HepG2 (cell line): ENCODE measurements around the gene ALG9. TPM values are rescaled to one million over a fixed set of nuclear protein-coding genes. Genes with fewer than 3 reads are reported as not detected.
A peak's percentile ranks its signal among the peaks of the same experiment; 100 is the strongest.

ENCODE experiments used
- ARID2 ChIP-seq: sonication (generic); formaldehyde crosslinking; IDR thresholded peaks from 2 replicates; pipeline ENCODE4 v1.8.1; 2022; ENCODE audit warnings: mild to moderate bottlenecking, missing genetic modification reagents, borderline replicate concordance
- BRCA1 ChIP-seq: sonication (generic); formaldehyde crosslinking; IDR thresholded peaks from 2 replicates; pipeline ENCODE4 v1.4.0; 2020; ENCODE audit warnings: missing genetic modification reagents
- CENPT ChIP-seq: sonication (generic); formaldehyde crosslinking; IDR thresholded peaks from 2 replicates; pipeline ENCODE4 v1.8.0; 2022; ENCODE audit warnings: low read depth, mild to moderate bottlenecking, moderate library complexity, missing genetic modification reagents
- DMAP1 ChIP-seq: IDR thresholded peaks from 2 replicates; pipeline ENCODE4 v1.6.1; 2016
- ERF ChIP-seq: IDR thresholded peaks from 2 replicates; pipeline ENCODE4 v1.6.1; 2018; ENCODE audit warnings: missing biosample characterization, missing genetic modification reagents
- GABPB1 ChIP-seq: IDR thresholded peaks from 2 replicates; pipeline ENCODE4 v1.6.1; 2016; ENCODE audit warnings: mild to moderate bottlenecking, missing genetic modification reagents, moderate library complexity, missing compliant biosample characterization
- HOXD1 ChIP-seq: sonication (generic); formaldehyde crosslinking; IDR thresholded peaks from 2 replicates; pipeline ENCODE4 v1.5.0; 2020; ENCODE audit warnings: missing genetic modification reagents
- KDM4B ChIP-seq: sonication (generic); formaldehyde crosslinking; IDR thresholded peaks from 2 replicates; pipeline ENCODE4 v1.4.0; 2020; ENCODE audit warnings: missing genetic modification reagents
- NCOA1 ChIP-seq: sonication (generic); formaldehyde crosslinking; IDR thresholded peaks from 2 replicates; pipeline ENCODE4 v1.9.0; 2021; ENCODE audit warnings: missing genetic modification reagents
- PRDM15 ChIP-seq: sonication (generic); formaldehyde crosslinking; IDR thresholded peaks from 2 replicates; pipeline ENCODE4 v1.4.0; 2020; ENCODE audit warnings: missing genetic modification reagents
- SMC3 ChIP-seq: IDR thresholded peaks from 2 replicates; pipeline ENCODE4 v1.6.1; 2011; ENCODE audit warnings: low read length, improper control_type of control experiment
- TGIF2 ChIP-seq: IDR thresholded peaks from 2 replicates; pipeline ENCODE4 v1.6.1; 2016; ENCODE audit warnings: control low read depth, missing compliant biosample characterization
- WIZ ChIP-seq: sonication (generic); formaldehyde crosslinking; IDR thresholded peaks from 2 replicates; pipeline ENCODE4 v1.5.1; 2020; ENCODE audit warnings: mild to moderate bottlenecking, missing genetic modification reagents
- ZBTB7B ChIP-seq: sonication (generic); formaldehyde crosslinking; IDR thresholded peaks from 2 replicates; pipeline ENCODE4 v1.4.0; 2020; ENCODE audit warnings: missing genetic modification reagents
- ZFYVE20 ChIP-seq: sonication (generic); formaldehyde crosslinking; IDR thresholded peaks from 2 replicates; pipeline ENCODE4 v1.8.0; 2023; ENCODE audit warnings: low read depth, mild to moderate bottlenecking, moderate library complexity, missing genetic modification reagents, borderline replicate concordance
- ZNF350 ChIP-seq: sonication (generic); formaldehyde crosslinking; IDR thresholded peaks from 2 replicates; pipeline ENCODE4 v1.4.0; 2020; ENCODE audit warnings: mild to moderate bottlenecking, low read depth, missing genetic modification reagents, borderline replicate concordance
- ZNF431 ChIP-seq: sonication (generic); formaldehyde crosslinking; IDR thresholded peaks from 2 replicates; pipeline ENCODE4 v1.9.0; 2022; ENCODE audit warnings: missing genetic modification reagents, low read depth, mild to moderate bottlenecking, borderline replicate concordance
- ZNF75D ChIP-seq: sonication (generic); formaldehyde crosslinking; IDR thresholded peaks from 2 replicates; pipeline ENCODE4 v1.8.1; 2023; ENCODE audit warnings: missing genetic modification reagents, mild to moderate bottlenecking, borderline replicate concordance
- polyA plus RNA-seq, 8 experiments: library from polyadenylated mRNA; depleted of rRNA in 3 of 8; stranded (reverse) in 7 of 8; unstranded in 1 of 8; fragments of >200 nt; fragmentation: Illumina TruSeq in 4 of 8; extraction: Trizol in 4 of 8; gene quantifications; 2 replicates each; pipeline versions ENCODE4 v1.2.1 to v1.2.3, GENCODE V29; 2011 to 2016; ENCODE audit warnings: low read depth in 4 of 8, missing spikeins in 1 of 8, mixed read lengths in 1 of 8; ENCODE audit not compliant: insufficient read depth in 1 of 8
- total RNA-seq, 5 experiments: library from RNA; depleted of rRNA; stranded (reverse); fragments of >200 nt; fragmentation: Illumina TruSeq; extraction: Trizol; gene quantifications; 2 replicates each; pipeline ENCODE4 v1.2.3, GENCODE V29; 2016; ENCODE audit warnings: low read depth in 1 of 5
- TF ChIP-seq, protein P1 (sequence below): sonication (generic); formaldehyde crosslinking; conservative IDR thresholded peaks from 2 replicates; pipeline ENCODE4 v1.8.0; 2022; ENCODE audit warnings: low read depth, missing genetic modification reagents
- TF ChIP-seq, protein P2 (sequence below): sonication (generic); formaldehyde crosslinking; IDR thresholded peaks from 2 replicates; pipeline ENCODE4 v1.4.0; 2020; ENCODE audit warnings: missing genetic modification reagents
- TF ChIP-seq, protein P3 (sequence below): sonication (generic); formaldehyde crosslinking; IDR thresholded peaks from 2 replicates; pipeline ENCODE4 v1.4.0; 2020; ENCODE audit warnings: missing genetic modification reagents

ALG9 gene
- total and polyA plus RNA-seq, 2 of the 13 experiments (the other 11 are each of a cell fraction or from before 2014, with no cell fraction given): 39.4 to 40.6 TPM

DNA sequence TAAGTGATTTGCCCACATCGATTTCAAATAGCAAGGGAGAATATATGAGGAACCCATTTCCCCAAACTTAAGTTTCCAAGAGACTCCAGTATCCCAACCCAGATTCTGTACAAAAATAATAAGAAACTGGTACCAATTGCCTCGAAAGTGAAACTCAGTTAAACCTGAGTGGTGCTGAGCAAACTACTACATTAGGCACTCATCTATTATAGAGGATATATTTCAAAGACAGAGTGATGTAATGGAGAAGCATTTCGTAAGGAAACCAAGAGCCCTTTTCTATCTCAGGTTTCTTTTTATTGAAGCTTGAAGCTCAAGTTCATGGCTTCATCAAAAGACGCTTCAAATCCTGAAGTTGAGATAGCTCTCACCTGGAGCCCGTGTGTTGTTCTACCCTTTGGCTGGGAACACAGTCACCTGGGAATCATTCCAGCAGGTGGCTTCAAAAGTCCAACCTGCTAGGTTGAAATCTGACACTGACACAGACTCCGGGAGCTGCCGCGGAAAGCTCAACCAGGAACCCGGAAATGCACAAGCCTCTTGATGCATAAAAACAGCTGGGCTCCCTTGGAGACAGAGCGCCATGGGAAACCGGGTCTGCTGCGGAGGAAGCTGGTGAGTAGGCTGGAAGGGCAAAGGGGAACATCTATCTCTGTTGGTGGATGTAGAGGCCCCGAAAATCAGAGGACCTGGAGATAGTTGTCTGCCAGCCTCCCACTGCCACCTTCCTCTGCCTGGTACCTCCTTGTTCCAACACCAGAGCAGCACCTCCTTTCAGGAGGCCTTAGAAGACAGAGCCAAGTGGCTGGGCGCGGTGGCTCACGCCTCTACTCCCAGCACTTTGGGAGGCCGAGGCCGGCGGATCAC lies 47.2 kb upstream of the ALG9 start, which contains the start of gene C11orf52 (continued):
- TF ChIP-seq PRDM15 (CRISPR knock-in tag): no peak
- no peak for TF ChIP-seq HOXD1 (CRISPR knock-in tag)
- 0 out of 2 replicates have a peak, but pooled peaks have one; percentile 50 for TF ChIP-seq ZNF431
- TF ChIP-seq, protein P1, sequence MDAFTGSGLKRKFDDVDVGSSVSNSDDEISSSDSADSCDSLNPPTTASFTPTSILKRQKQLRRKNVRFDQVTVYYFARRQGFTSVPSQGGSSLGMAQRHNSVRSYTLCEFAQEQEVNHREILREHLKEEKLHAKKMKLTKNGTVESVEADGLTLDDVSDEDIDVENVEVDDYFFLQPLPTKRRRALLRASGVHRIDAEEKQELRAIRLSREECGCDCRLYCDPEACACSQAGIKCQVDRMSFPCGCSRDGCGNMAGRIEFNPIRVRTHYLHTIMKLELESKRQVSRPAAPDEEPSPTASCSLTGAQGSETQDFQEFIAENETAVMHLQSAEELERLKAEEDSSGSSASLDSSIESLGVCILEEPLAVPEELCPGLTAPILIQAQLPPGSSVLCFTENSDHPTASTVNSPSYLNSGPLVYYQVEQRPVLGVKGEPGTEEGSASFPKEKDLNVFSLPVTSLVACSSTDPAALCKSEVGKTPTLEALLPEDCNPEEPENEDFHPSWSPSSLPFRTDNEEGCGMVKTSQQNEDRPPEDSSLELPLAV (CRISPR knock-in tag): no peak
- no peak for TF ChIP-seq ZFYVE20 (CRISPR knock-in tag)
- TF ChIP-seq CENPT: no peak
- TF ChIP-seq DMAP1 (CRISPR knock-in tag): 0 out of 2 replicates have a peak, but pooled peaks have one; percentile 50
- no peak for TF ChIP-seq KDM4B (CRISPR knock-in tag)
- TF ChIP-seq NCOA1 (CRISPR knock-in tag): 0 out of 2 replicates have a peak, but pooled peaks have one; percentile 38
- TF ChIP-seq ERF (CRISPR knock-in tag): peak; percentile 19; the same call in 1 of the 2 replicates
- no peak for TF ChIP-seq ZNF75D (CRISPR knock-in tag)
- TF ChIP-seq, protein P2, sequence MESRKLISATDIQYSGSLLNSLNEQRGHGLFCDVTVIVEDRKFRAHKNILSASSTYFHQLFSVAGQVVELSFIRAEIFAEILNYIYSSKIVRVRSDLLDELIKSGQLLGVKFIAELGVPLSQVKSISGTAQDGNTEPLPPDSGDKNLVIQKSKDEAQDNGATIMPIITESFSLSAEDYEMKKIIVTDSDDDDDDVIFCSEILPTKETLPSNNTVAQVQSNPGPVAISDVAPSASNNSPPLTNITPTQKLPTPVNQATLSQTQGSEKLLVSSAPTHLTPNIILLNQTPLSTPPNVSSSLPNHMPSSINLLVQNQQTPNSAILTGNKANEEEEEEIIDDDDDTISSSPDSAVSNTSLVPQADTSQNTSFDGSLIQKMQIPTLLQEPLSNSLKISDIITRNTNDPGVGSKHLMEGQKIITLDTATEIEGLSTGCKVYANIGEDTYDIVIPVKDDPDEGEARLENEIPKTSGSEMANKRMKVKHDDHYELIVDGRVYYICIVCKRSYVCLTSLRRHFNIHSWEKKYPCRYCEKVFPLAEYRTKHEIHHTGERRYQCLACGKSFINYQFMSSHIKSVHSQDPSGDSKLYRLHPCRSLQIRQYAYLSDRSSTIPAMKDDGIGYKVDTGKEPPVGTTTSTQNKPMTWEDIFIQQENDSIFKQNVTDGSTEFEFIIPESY: no peak
- TF ChIP-seq, protein P3, sequence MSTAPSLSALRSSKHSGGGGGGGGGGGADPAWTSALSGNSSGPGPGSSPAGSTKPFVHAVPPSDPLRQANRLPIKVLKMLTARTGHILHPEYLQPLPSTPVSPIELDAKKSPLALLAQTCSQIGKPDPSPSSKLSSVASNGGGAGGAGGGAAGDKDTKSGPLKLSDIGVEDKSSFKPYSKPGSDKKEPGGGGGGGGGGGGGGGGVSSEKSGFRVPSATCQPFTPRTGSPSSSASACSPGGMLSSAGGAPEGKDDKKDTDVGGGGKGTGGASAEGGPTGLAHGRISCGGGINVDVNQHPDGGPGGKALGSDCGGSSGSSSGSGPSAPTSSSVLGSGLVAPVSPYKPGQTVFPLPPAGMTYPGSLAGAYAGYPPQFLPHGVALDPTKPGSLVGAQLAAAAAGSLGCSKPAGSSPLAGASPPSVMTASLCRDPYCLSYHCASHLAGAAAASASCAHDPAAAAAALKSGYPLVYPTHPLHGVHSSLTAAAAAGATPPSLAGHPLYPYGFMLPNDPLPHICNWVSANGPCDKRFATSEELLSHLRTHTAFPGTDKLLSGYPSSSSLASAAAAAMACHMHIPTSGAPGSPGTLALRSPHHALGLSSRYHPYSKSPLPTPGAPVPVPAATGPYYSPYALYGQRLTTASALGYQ (CRISPR knock-in tag): no peak
- peak; percentile 28; the same call in 1 of the 2 replicates for TF ChIP-seq SMC3
- no peak for TF ChIP-seq ZBTB7B (CRISPR knock-in tag)
- TF ChIP-seq BRCA1 (CRISPR knock-in tag): no peak; the same call in 1 of the 2 replicates
- no peak for TF ChIP-seq ARID2 (CRISPR knock-in tag)
- TF ChIP-seq ZNF350 (CRISPR knock-in tag): no peak; the same call in 1 of the 2 replicates
- TF ChIP-seq WIZ (CRISPR knock-in tag): no peak
- peak; percentile 41; the same call in 1 of the 2 replicates for TF ChIP-seq GABPB1
- TF ChIP-seq TGIF2 (CRISPR knock-in tag): no peak
